SH-SY5Y (cell line): ENCODE measurements around the gene VTN.

Experiments
- GATA2 ChIP-seq: IDR thresholded peaks from 2 replicates; pipeline ENCODE4 v1.6.1; 2011; ENCODE audit warnings: mild to moderate bottlenecking, low read depth, low read length
- GATA3 ChIP-seq: IDR thresholded peaks from 2 replicates; pipeline ENCODE4 v1.6.1; 2011; ENCODE audit warnings: low read depth, mild to moderate bottlenecking, low read length, moderate library complexity

- no peak for TF ChIP-seq GATA2
- TF ChIP-seq GATA3: no peak
These were observed 44.0 kb downstream of the VTN start for GRCh38 chr17:28326114-28326513.
